PC-3 (cell line): ENCODE results near the gene ZNF407.

ENCODE experiments used
- EZH2 ChIP-seq: fragments of 300-600 bp; sonication (generic); IDR thresholded peaks from one replicate; pipeline ENCODE4 v1.6.1; 2017; ENCODE audit warnings: antibody characterized with exemption, mild to moderate bottlenecking, low read length; ENCODE audit not compliant: unreplicated experiment
- EZH2phosphoT487 ChIP-seq: fragments of 300-600 bp; sonication (generic); IDR thresholded peaks from 2 replicates; pipeline ENCODE4 v1.6.1; 2018; ENCODE audit warnings: mild to moderate bottlenecking, antibody characterized with exemption, low read length, borderline replicate concordance
- TF ChIP-seq, protein P1 (sequence below): fragments of 300-600 bp; sonication (generic); conservative IDR thresholded peaks from 2 replicates; pipeline ENCODE4 v1.5.1; 2017; ENCODE audit warnings: antibody characterized with exemption, low read depth, mild to moderate bottlenecking, low read length

DNA sequence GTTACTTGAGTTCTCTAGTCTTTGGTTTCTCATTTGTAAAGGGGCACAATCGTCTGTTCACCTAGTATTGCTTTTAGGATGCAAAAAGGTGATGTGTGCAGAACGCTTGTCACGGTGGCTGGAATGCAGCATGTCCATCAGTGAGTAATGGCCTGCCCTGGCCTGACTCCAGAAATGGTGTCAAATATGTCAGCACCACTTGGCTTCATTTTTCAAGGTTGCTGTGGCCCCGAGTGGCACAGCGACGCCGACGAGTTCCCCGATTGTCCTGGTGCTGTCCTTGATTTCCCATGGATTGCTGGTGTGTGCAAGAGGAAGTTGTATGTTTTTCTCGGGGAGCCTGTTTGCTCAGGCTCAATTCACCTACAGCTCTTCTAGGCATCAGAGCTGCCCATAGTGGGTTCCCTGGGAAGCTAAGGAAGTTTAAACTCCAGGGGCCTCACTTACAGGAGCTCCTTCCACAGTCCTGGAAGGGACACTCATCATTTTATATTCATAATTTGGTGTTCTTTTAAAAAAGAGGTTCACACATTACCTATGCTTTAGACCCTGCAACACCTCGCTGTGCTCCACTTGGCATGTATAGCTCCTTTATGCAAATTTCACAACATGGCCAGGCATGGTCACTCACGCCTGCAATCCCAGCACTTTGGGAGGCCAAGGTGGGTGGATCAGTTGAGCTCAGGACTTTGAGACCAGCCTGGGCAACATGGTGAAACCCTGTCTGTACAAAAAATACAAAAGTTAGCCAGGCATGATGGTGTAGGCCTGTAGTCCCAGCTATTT, 25.6 kb upstream of the ZNF407 start:
- TF ChIP-seq, protein P1, sequence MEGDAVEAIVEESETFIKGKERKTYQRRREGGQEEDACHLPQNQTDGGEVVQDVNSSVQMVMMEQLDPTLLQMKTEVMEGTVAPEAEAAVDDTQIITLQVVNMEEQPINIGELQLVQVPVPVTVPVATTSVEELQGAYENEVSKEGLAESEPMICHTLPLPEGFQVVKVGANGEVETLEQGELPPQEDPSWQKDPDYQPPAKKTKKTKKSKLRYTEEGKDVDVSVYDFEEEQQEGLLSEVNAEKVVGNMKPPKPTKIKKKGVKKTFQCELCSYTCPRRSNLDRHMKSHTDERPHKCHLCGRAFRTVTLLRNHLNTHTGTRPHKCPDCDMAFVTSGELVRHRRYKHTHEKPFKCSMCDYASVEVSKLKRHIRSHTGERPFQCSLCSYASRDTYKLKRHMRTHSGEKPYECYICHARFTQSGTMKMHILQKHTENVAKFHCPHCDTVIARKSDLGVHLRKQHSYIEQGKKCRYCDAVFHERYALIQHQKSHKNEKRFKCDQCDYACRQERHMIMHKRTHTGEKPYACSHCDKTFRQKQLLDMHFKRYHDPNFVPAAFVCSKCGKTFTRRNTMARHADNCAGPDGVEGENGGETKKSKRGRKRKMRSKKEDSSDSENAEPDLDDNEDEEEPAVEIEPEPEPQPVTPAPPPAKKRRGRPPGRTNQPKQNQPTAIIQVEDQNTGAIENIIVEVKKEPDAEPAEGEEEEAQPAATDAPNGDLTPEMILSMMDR = no peak
- TF ChIP-seq EZH2 = no peak
- TF ChIP-seq EZH2phosphoT487 = no peak
